ENCODE measurements around the gene TRIM39. TPM values are rescaled to one million over a fixed set of nuclear protein-coding genes. Genes with fewer than 3 reads are reported as not detected.

The TRIM39 gene
- total and polyA plus RNA-seq, 10 donors, result 6.9 to 24.5 (median 17.0) TPM

- Histone ChIP-seq H3K27me3 (replicated peaks in 1 of 7) (peaks cover 0 to 79% (median 36%) of the 10 kb centered on the region in 7 donors), H3K9me3 (peaks cover 0 to 4% (median 0%) of the 10 kb centered on the region in 8 donors), H3K4me3 (no peak overlapping the region), H3K36me3 (no peaks in the 10 kb centered on the region), H3K27ac (no peak overlapping the region), H3K4me1 (peaks cover 3 to 14% (median 10%) of the 10 kb centered on the region in 6 donors)
- intact Hi-C loops (cut with DNase I; ENCODE audit: low total_unique reads), result no loop called here
- no peak for DNase-seq
- 65 to 70% (median 69%) methylated on average over 5 of the region's 5 CpGs for WGBS, 5 donors
- TF ChIP-seq POLR2A (IDR thresholded peaks at IDR 0.05) (no peak), POLR2AphosphoS5 (IDR thresholded peaks at IDR 0.05) (no peak), CTCF (IDR thresholded peaks at IDR 0.05 in 8 of 11, conservative IDR thresholded peaks at IDR 0.05 in 3 of 11) (no peak)
Measured at GRCh38 chr6:30359276-30359675, 32.5 kb downstream of the TRIM39 start.

- Histone ChIP-seq H3K27me3 (replicated peaks in 1 of 7) (peaks cover 0 to 79% (median 36%) of the 10 kb centered on the region in 7 donors), H3K36me3 (no peaks in the 10 kb centered on the region), H3K4me1 (peaks cover 3 to 14% (median 10%) of the 10 kb centered on the region in 6 donors), H3K4me3 (no peak overlapping the region), H3K27ac (no peak overlapping the region), H3K9me3 (peaks cover 0 to 4% (median 0%) of the 10 kb centered on the region in 8 donors)
- intact Hi-C loops (cut with DNase I; ENCODE audit: low total_unique reads), result no loop called here
- no peak for TF ChIP-seq POLR2A (IDR thresholded peaks at IDR 0.05)
- TF ChIP-seq CTCF (IDR thresholded peaks at IDR 0.05 in 8 of 11, conservative IDR thresholded peaks at IDR 0.05 in 3 of 11), result no peak
- TF ChIP-seq POLR2AphosphoS5 (IDR thresholded peaks at IDR 0.05), result no peak
- no peak for DNase-seq
- WGBS, 5 donors, result 54 to 64% (median 62%) methylated on average over 13 of the region's 13 CpGs
Measured at GRCh38 chr6:30360139-30360538, 33.4 kb downstream of the TRIM39 start.

GRCh38 chr6:30361661-30362060 is 34.9 kb downstream of the TRIM39 start:
- no peak overlapping the region for H3K27ac ChIP-seq
- peaks cover 3 to 14% (median 10%) of the 10 kb centered on the region in 6 donors for H3K4me1 ChIP-seq
- WGBS, 5 donors, result 76 to 95% (median 90%) methylated on average over 2 of the region's 2 CpGs
- TF ChIP-seq CTCF (IDR thresholded peaks at IDR 0.05 in 8 of 11, conservative IDR thresholded peaks at IDR 0.05 in 3 of 11) (no peak), POLR2AphosphoS5 (IDR thresholded peaks at IDR 0.05) (no peak), POLR2A (IDR thresholded peaks at IDR 0.05) (no peak)
- intact Hi-C loops (cut with DNase I; ENCODE audit: low total_unique reads), result no loop called here
- no peak for DNase-seq
- peaks cover 0 to 80% (median 38%) of the 10 kb centered on the region in 7 donors for H3K27me3 ChIP-seq (replicated peaks in 1 of 7)
- H3K4me3 ChIP-seq, result no peak overlapping the region
- peaks cover 0 to 4% (median 0%) of the 10 kb centered on the region in 8 donors for H3K9me3 ChIP-seq
- no peaks in the 10 kb centered on the region for H3K36me3 ChIP-seq

- no peak for DNase-seq
- Histone ChIP-seq H3K27ac (no peak overlapping the region), H3K36me3 (no peaks in the 10 kb centered on the region), H3K9me3 (peaks cover 0 to 8% (median 0%) of the 10 kb centered on the region in 8 donors), H3K27me3 (replicated peaks in 1 of 7) (peaks cover 0 to 80% (median 21%) of the 10 kb centered on the region in 7 donors), H3K4me1 (peaks cover 0 to 1% (median 0%) of the 10 kb centered on the region in 6 donors), H3K4me3 (no peak overlapping the region)
- 68 to 80% (median 73%) methylated on average over 2 of the region's 2 CpGs for WGBS, 5 donors
- TF ChIP-seq POLR2A (IDR thresholded peaks at IDR 0.05), result no peak
- no peak for TF ChIP-seq CTCF (IDR thresholded peaks at IDR 0.05 in 8 of 11, conservative IDR thresholded peaks at IDR 0.05 in 3 of 11)
- no peak for TF ChIP-seq POLR2AphosphoS5 (IDR thresholded peaks at IDR 0.05)
- intact Hi-C loops (cut with DNase I; ENCODE audit: low total_unique reads), result no loop called here
Measured at GRCh38 chr6:30363459-30363858, 36.7 kb downstream of the TRIM39 start.

Measured in spleen (tissue), 11 donors.